Measurements from ENCODE around the gene SLC25A33.

SLC25A33 gene

DNA sequence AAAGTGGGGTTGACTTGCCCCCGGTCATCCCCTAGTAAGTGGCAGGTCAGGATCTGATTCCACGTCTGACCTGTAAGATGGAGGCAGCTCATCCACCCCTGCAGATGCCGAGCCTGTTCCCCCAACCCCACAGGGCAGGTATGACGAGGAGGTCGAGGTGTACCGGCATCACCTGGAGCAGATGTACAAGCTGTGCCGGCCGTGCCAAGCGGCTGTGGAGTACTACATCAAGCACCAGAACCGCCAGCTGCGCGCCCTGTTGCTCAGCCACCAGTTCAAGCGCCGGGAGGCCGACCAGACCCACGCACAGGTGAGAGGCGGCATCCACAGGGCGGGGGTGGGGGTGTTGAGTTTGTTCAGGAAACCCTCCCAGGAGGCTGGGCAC lies 59.0 kb downstream of the SLC25A33 start (continued):
- TF ChIP-seq, protein P1, sequence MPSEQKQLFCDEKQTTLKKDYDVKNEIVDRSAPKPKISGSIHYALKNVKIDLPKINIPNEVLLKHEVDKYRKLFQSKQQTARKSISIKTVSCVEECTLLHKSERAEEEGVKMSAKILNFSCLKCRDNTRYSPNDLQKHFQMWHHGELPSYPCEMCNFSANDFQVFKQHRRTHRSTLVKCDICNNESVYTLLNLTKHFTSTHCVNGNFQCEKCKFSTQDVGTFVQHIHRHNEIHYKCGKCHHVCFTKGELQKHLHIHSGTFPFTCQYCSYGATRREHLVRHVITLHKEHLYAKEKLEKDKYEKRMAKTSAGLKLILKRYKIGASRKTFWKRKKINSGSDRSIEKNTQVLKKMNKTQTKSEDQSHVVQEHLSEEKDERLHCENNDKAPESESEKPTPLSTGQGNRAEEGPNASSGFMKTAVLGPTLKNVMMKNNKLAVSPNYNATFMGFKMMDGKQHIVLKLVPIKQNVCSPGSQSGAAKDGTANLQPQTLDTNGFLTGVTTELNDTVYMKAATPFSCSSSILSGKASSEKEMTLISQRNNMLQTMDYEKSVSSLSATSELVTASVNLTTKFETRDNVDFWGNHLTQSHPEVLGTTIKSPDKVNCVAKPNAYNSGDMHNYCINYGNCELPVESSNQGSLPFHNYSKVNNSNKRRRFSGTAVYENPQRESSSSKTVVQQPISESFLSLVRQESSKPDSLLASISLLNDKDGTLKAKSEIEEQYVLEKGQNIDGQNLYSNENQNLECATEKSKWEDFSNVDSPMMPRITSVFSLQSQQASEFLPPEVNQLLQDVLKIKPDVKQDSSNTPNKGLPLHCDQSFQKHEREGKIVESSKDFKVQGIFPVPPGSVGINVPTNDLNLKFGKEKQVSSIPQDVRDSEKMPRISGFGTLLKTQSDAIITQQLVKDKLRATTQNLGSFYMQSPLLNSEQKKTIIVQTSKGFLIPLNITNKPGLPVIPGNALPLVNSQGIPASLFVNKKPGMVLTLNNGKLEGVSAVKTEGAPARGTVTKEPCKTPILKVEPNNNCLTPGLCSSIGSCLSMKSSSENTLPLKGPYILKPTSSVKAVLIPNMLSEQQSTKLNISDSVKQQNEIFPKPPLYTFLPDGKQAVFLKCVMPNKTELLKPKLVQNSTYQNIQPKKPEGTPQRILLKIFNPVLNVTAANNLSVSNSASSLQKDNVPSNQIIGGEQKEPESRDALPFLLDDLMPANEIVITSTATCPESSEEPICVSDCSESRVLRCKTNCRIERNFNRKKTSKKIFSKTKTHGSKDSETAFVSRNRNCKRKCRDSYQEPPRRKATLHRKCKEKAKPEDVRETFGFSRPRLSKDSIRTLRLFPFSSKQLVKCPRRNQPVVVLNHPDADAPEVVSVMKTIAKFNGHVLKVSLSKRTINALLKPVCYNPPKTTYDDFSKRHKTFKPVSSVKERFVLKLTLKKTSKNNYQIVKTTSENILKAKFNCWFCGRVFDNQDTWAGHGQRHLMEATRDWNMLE (tag by site-specific recombination; conservative IDR thresholded peaks at IDR 0.05; ENCODE audit: low read depth) = no peak
- TF ChIP-seq SP3 (tag by site-specific recombination; IDR thresholded peaks at IDR 0.05) (no peak), ZNF16 (tag by site-specific recombination; IDR thresholded peaks at IDR 0.05; ENCODE audit: low read depth) (no peak), FEZF1 (tag by site-specific recombination; IDR thresholded peaks at IDR 0.05) (no peak), ZNF623 (tag by site-specific recombination; IDR thresholded peaks at IDR 0.05) (no peak), ZNF596 (tag by site-specific recombination; IDR thresholded peaks at IDR 0.05) (no peak)

DNA sequence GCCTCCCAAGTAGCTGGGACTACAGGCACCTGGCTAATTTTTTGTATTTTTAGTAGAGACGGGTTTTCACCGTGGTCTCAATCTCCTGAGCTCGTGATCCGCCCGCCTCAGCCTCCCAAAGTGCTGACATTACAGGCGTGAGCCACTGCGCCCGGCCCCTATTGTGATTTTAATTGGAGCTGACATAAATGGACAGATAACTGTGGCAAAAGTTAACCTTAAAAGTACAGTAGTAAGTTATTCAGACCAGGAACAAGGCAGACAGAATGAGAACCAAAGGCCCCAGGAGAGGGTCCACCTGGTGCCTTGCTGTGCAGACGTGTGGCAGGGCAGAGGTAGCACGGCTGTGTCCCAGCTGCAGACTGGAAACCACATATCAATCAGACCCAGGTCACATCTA lies 60.5 kb downstream of the SLC25A33 start:
- ChIA-PET CTCF (no interaction called here), POLR2A (no interaction called here)
- no peak overlapping the region for H3K27ac ChIP-seq (ENCODE audit: extremely low read depth, low read depth, low read length)
- no peak for TF ChIP-seq KLF1 (tag by site-specific recombination; IDR thresholded peaks at IDR 0.05)
- no peak for TF ChIP-seq YY2 (tag by site-specific recombination; IDR thresholded peaks at IDR 0.05)
- TF ChIP-seq, protein P2, sequence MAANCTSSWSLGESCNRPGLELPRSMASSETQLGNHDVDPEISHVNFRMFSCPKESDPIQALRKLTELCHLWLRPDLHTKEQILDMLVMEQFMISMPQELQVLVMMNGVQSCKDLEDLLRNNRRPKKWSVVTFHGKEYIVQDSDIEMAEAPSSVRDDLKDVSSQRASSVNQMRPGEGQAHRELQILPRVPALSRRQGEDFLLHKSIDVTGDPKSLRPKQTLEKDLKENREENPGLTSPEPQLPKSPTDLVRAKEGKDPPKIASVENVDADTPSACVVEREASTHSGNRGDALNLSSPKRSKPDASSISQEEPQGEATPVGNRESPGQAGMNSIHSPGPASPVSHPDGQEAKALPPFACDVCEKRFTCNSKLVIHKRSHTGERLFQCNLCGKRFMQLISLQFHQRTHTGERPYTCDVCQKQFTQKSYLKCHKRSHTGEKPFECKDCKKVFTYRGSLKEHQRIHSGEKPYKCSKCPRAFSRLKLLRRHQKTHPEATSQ (tag by site-specific recombination; IDR thresholded peaks at IDR 0.05) = no peak
- TF ChIP-seq ZNF423 (tag by site-specific recombination; IDR thresholded peaks at IDR 0.05) = no peak
- TF ChIP-seq ZBTB8A (tag by site-specific recombination; IDR thresholded peaks at IDR 0.05) = no peak
- no peak for TF ChIP-seq KLF7 (tag by site-specific recombination; IDR thresholded peaks at IDR 0.05; ENCODE audit: borderline replicate concordance)
- TF ChIP-seq, protein P3, sequence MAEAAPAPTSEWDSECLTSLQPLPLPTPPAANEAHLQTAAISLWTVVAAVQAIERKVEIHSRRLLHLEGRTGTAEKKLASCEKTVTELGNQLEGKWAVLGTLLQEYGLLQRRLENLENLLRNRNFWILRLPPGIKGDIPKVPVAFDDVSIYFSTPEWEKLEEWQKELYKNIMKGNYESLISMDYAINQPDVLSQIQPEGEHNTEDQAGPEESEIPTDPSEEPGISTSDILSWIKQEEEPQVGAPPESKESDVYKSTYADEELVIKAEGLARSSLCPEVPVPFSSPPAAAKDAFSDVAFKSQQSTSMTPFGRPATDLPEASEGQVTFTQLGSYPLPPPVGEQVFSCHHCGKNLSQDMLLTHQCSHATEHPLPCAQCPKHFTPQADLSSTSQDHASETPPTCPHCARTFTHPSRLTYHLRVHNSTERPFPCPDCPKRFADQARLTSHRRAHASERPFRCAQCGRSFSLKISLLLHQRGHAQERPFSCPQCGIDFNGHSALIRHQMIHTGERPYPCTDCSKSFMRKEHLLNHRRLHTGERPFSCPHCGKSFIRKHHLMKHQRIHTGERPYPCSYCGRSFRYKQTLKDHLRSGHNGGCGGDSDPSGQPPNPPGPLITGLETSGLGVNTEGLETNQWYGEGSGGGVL (tag by site-specific recombination; IDR thresholded peaks at IDR 0.05) = no peak
- TF ChIP-seq ZNF214 (tag by site-specific recombination; IDR thresholded peaks at IDR 0.05; ENCODE audit: borderline replicate concordance) = no peak
- no peak for TF ChIP-seq ZNF169 (tag by site-specific recombination; IDR thresholded peaks at IDR 0.05)
- TF ChIP-seq MYNN (tag by site-specific recombination; IDR thresholded peaks at IDR 0.05; ENCODE audit: borderline replicate concordance) = no peak
- no peak for TF ChIP-seq ZNF514 (tag by site-specific recombination; IDR thresholded peaks at IDR 0.05)
- no peak for TF ChIP-seq RBAK (tag by site-specific recombination; IDR thresholded peaks at IDR 0.05)
- no peak for TF ChIP-seq ZNF624 (tag by site-specific recombination; IDR thresholded peaks at IDR 0.05)
- no peak for TF ChIP-seq ZNF792 (tag by site-specific recombination; IDR thresholded peaks at IDR 0.05)
- no peaks in the 10 kb centered on the region for H3K9me3 ChIP-seq (ENCODE audit: control insufficient read depth, insufficient read depth, low read depth, low read length)
- H3K4me3 ChIP-seq (ENCODE audit: low read depth, low read length) = no peak overlapping the region
- H3K36me3 ChIP-seq (ENCODE audit: control insufficient read depth in 2 of 2, insufficient read depth in 1 of 2, low read length in 2 of 2) = peaks cover 15 to 89% of the 10 kb centered on the region in 2 experiments; a peak in 2 of 3 replicates
- no peaks in the 10 kb centered on the region for H3K4me1 ChIP-seq (ENCODE audit: control insufficient read depth, insufficient read depth, low read length)

Data from HEK293 (cell line).